Prostate gland (tissue), 2 donors: Measurements from ENCODE around the gene MGLL.

Source experiments
- CTCF ChIP-seq, 4 experiments: fragments of 200-600 bp in 2 of 4; fragments of 450-650 bp in 2 of 4; sonication (generic) in 2 of 4; IDR thresholded peaks; 1 replicate in 3 of 4; 2 replicates in 1 of 4; pipeline ENCODE4 v1.5.1; 2016 to 2019; ENCODE audit warnings: antibody characterized with exemption in 4 of 4, mild to moderate bottlenecking in 2 of 4, moderate library complexity in 2 of 4
- POLR2AphosphoS5 ChIP-seq: sonication (generic); formaldehyde crosslinking; IDR thresholded peaks from one replicate; pipeline ENCODE4 v1.6.1; 2017; ENCODE audit warnings: antibody characterized with exemption

- TF ChIP-seq CTCF (IDR thresholded peaks at IDR 0.05) (no peak), POLR2AphosphoS5 (no peak)
Observed at GRCh38 chr3:127759826-127760225, 62.5 kb downstream of the MGLL start.
